GM19099 (cell line): Measurements from ENCODE around the gene GPBP1.

Experiments used
- POLR2A ChIP-seq: IDR thresholded peaks from 3 replicates; pipeline ENCODE4 v1.6.1; 2011; ENCODE audit warnings: low read depth; ENCODE audit not compliant: insufficient read length; ENCODE audit errors: extremely low read depth

GPBP1 gene

DNA sequence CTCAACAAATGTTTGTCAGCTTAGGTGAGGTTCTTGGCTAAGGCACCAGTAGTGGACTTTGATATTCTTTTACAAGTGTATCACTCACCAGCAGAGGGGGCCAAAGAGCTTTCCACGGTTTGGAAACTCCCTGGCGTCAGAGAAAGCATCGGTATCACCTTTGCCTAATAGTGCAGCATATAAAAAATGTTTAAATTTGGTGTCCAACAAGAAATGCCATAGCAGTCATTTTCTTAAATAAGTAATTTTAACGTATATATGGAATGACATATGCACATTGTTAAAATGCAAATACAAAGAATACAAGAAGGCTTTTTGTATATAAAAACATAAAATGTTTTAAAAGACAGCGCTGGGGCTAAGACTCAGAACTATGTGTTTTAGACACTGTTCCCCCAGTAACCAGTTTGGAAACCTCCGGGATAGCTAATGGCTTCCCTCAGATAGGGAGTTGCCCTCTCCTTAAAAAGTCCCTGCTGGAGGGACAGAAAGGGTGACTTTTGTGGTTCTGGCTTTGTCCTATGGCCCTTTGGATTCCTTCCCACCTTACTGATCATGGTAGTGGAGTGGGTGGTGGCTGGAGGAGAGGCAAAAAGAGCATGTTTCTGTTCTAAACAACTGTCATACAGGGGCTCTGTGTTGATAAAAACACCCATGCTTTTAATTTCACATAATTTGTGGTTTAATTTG lies 124.6 kb downstream of the GPBP1 start:
- TF ChIP-seq POLR2A: no peak

DNA sequence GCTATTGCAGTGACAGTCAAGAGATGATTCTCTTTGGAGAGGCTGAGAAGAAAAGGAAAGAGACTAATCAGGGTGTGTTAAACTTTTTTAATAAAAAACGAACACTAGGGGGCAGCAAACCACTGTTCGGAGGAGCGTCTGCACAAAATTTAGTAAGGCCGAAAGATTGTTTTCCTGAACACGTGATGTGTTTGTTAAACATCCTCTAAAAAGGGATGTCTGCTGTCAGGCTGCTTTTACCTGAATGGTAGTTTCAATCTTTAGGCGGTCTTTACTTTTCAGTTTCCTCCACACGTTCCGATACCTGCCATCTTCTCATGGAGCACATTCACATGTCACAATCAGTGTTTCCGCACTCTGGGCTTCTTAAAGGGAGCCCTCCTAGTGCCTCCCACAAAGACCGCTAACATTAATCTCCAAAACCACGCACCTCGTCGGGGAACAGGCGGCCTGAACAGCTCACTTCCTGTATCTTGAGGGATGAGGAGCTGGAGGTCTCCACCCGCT lies 125.2 kb downstream of the GPBP1 start:
- TF ChIP-seq POLR2A: no peak

DNA sequence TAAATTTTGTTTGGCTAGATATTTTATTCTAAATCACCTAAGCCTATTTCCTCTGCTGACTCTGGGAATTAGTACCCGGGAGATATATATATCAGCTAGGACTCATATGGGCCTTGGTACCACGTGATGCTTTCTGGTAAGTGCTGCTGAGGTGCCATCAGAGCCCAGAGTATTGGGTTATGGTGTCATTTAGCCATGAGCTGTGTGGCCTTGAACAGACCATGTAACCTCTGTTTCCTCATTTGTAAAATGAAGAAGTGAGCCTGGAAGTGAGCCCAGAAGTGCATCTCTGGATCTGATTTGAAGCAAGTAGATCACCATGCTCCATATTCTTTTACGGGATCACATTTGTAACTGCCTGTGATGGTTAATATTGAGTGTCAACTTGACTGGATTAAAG lies 126.1 kb downstream of the GPBP1 start:
- no peak for TF ChIP-seq POLR2A

DNA sequence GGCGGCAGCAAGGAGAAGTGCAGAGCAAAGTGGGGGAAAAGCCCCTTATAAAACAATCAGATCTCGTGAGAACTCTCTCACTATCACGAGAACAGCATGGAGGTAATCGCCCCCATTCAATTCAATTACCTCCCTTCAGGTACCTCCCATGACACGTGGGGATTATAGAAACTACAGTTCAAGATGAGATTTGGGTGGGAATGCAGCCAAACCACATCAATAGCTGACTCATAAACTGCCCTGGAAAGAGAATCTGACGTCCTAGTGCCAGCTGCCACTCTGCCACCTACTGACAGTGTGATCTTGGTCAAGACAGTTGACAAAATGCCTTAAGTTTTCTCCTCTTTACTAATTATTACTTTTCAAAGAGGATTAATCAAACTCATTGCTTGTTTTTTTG lies 128.3 kb downstream of the GPBP1 start:
- TF ChIP-seq POLR2A: no peak

DNA sequence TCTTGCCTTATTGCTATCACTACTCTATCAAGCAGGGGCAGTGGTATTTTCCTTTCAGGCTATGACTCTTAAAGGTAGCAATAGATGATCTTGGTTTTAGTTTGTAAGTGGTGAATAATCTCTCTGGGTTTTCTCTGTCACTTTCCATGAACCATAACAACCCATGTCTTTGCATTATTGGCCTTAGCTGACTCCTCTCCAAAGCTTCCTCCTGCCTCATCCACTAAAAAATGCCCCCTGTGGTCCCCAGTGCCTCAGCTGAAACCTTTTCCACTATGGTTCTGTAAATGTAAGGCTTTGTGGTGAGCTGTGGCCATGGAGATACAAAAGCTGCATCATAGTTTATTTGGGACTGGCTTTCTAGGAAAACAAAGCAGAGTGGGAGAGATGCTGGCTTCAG lies 128.8 kb downstream of the GPBP1 start:
- no peak for TF ChIP-seq POLR2A

DNA sequence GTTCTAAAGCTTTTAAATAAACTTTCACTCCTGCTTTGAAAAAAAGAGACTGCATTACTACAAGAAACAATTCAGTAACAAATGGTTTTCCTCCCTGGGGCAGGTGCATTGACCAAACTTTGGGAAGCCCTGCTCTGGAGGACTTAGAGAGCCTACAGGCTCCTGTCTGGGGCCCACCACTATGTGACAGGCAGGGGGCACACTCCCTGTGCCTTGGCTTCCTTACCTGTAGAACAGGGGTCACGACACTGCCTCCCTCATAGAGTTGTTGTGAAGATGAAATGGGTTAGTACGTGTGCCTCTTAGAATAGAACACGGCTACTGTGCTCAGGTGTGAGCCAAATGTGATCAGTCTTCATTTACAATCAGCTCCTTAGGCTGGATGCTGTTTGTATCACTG lies 130.1 kb downstream of the GPBP1 start:
- TF ChIP-seq POLR2A: no peak

DNA sequence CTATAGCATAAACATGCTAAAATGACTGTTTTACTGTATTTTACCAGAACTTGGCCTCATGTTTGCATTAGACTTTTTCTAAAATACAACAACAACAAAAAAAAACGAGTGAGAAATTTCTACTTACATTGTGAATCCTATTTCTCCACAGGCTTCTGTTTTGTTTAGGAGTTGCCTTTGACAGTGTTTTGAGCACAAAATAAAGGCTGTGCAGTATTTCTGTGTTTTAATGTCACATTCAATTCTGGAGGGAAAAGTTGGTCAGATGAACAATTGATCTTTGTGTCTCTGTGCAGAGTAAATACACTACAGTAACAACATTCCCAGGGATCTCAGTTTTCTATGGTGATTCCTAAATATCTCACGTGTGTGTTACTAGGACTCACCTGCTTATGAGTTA lies 131.1 kb downstream of the GPBP1 start:
- TF ChIP-seq POLR2A: no peak

DNA sequence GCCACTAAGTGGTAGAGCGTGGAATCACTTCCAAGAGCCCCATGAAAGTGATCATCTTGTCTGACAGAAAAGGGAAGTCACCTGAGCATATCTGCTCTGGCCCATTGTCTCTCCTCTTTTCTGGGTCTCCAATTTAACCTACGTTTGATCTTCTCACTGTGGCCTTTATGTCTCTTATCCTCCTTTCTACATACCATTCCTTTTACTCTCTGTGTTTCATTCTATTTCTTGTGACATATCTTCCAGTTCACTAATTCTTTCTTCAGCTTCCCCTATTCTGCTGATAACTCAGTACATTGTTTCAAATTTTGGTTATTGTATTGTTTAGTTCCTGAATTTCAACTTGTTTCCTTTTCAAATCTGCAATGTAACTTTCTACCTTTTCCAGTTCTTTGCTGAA lies 132.5 kb downstream of the GPBP1 start:
- TF ChIP-seq POLR2A: no peak

DNA sequence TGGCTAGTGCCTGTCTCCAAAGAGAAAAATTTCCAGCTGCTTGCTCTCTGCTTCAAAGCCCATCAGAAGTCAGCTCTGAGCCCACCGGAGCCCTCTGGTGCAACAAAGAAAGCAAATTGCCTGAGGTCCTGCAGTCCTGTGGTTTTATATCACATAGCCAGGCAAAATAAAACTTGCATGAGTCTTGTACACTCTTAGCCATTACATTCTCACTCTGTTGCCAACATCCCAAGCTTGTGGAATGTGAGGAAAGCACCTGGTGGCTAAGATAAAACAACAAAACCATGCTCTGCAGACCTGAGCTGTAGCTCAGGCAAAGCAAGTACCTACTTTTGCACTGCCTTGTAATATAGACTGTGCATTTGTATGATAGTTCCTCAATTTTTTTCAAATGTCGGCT lies 133.7 kb downstream of the GPBP1 start:
- no peak for TF ChIP-seq POLR2A

DNA sequence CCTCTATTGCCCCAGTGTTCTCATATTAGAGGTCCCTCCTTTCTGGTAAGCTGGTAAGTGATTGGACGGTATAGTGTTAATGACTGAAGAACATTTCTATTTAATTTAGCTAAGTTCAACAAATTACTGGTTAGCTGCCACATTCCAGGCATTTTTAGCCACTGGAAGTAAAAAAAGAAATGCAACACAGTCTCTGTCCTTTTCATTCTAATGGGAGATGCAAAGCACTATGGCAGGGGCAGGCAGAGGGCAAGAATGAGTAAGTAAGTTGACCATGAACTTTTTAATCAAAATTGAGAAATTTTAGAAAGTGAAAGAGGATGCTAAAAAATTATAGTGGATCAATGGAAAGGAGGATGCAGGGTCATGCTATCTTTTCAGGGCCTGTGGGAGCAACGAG lies 137.4 kb downstream of the GPBP1 start:
- TF ChIP-seq POLR2A: no peak

DNA sequence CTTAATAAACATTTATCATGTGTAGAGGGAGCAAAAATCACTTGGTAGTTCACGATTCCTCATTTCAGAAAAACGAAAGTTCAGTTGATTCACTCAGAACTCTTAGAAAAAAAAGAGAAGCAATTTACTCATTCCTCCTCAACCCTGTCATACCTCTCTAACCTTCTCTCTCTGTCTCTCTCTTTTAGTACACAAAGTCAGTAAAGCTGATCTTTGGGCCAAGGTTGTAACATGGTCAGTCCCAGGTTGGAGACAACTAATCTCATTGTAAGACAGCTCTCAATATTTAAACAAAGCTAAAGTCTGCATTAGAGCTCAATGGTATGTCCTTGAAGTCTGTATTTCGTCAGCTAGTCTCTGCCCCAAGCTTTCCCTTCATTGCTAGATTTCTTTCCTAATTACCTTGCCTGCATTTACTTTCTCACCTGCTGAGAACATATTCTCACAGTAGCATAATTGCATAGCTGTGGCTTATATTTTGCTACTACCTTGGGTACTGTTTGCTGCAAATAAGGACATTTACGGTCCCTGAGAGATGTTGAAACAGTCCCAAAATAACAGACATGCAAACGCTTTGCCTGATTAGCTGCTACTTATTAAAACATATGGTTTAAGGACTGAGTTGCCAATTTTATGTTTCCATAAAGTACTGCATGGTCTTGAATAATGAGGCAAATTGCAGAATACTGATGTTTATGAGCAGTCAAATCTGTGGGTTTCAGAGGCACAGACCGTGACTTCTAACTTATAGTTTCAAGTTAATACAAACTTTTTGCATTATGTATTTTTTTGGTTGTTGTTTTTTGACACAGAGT lies 138.3 kb downstream of the GPBP1 start:
- no peak for TF ChIP-seq POLR2A

DNA sequence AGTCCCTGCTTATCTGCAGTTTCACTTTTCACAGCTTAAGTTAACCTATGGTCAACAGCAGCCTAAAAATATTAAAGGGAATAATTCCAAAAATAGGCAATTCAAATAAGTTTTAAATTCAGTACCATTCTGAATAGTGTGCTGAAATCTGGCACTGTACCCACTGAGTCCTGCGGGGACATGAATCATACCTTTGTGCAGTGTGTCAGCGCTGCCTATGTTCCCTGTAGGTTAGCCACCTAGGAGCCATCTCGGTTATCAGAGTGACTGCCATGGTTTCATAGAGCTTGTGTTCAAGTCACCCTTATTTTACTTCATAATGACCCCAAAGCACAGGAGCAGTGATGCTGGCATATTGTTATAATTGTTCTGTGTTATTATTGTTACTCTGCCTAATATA lies 139.9 kb downstream of the GPBP1 start:
- no peak for TF ChIP-seq POLR2A
